ENCODE data around the gene ABCB11.

DNA sequence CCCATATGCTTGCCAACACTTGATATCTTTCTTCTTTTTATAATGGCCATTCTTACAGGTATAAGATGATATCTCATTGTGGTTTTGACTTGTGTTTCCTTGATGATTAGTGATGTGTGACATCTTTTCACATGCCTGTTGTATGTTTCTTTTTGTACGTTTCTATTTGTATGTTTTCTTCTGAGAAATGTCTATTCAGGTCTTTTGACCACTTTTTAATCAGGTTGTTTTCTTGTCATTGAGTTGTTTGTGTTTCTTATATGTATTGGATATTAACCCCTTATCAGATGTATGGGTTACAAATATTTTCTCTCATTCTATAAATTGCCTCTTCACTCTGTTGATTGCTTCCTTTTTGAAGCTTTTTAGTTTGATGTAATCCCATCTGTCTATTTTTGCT is 42.4 kb downstream of the ABCB11 start:
- TF ChIP-seq, protein P1, sequence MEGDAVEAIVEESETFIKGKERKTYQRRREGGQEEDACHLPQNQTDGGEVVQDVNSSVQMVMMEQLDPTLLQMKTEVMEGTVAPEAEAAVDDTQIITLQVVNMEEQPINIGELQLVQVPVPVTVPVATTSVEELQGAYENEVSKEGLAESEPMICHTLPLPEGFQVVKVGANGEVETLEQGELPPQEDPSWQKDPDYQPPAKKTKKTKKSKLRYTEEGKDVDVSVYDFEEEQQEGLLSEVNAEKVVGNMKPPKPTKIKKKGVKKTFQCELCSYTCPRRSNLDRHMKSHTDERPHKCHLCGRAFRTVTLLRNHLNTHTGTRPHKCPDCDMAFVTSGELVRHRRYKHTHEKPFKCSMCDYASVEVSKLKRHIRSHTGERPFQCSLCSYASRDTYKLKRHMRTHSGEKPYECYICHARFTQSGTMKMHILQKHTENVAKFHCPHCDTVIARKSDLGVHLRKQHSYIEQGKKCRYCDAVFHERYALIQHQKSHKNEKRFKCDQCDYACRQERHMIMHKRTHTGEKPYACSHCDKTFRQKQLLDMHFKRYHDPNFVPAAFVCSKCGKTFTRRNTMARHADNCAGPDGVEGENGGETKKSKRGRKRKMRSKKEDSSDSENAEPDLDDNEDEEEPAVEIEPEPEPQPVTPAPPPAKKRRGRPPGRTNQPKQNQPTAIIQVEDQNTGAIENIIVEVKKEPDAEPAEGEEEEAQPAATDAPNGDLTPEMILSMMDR (IDR thresholded peaks at IDR 0.05; ENCODE audit: extremely low read depth in 1 of 2, insufficient read depth in 1 of 2, low read depth in 1 of 2, low read length in 2 of 2), result no peak
- TF ChIP-seq POLR2A (IDR thresholded peaks at IDR 0.05; ENCODE audit: low read depth, low read length) (no peak), POLR2AphosphoS5 (IDR thresholded peaks at IDR 0.05; ENCODE audit: insufficient read depth, low read depth, low read length) (no peak)

All from endothelial cell of umbilical vein (primary cell).